ENCODE data around the gene BDH1.

DNA sequence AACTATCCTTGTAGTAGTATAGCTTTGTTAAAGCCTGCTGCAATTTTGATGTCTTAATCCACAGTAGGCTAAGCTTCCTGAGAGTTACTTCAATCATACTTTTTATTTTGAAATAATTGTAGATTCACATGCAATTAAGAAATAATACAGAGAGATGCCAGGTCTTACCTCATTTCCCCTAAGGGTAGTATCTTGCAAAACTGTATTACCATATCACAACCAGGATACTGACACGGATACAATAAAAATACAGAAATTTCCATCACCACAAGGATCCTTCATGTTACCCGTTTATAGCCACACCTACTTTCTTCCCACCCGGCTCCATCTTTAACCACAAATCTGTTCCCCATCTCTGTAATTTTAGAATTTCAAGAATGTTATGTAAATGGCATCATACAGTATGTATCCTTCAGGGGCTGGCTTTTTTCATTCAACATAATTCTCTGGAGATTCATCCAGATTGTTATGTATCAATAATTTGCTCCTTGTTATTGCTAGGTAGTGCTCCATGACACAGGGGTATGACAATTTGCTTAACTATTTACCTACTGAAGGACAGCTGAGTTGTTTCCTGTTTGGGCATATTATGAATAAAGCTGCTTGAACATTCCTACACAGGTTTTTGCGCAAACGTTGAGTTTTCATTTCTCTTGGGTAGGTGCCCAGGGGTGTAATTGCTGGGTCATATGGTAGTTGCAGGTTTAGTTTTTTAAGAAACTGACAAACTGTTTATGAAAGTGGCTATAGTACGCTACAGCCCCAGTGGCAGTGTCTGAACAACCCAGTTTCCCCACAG, 21.6 kb downstream of the BDH1 start:
- TF ChIP-seq, protein P1, sequence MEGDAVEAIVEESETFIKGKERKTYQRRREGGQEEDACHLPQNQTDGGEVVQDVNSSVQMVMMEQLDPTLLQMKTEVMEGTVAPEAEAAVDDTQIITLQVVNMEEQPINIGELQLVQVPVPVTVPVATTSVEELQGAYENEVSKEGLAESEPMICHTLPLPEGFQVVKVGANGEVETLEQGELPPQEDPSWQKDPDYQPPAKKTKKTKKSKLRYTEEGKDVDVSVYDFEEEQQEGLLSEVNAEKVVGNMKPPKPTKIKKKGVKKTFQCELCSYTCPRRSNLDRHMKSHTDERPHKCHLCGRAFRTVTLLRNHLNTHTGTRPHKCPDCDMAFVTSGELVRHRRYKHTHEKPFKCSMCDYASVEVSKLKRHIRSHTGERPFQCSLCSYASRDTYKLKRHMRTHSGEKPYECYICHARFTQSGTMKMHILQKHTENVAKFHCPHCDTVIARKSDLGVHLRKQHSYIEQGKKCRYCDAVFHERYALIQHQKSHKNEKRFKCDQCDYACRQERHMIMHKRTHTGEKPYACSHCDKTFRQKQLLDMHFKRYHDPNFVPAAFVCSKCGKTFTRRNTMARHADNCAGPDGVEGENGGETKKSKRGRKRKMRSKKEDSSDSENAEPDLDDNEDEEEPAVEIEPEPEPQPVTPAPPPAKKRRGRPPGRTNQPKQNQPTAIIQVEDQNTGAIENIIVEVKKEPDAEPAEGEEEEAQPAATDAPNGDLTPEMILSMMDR (conservative IDR thresholded peaks at IDR 0.05; ENCODE audit: low read depth, low read length): no peak
- no peak for TF ChIP-seq EZH2 (IDR thresholded peaks at IDR 0.05; ENCODE audit: borderline replicate concordance, low read depth, low read length, poor library complexity, severe bottlenecking)

Data from A673 (cell line).